Lung (tissue), 12 donors: ENCODE data around the gene TMEM121. TPM values are rescaled to one million over a fixed set of nuclear protein-coding genes. Genes with fewer than 3 reads are reported as not detected.
A peak's percentile ranks its signal among the peaks of the same experiment; 100 is the strongest.

ENCODE experiments used
- ATAC-seq: fragments of 200-7000 bp; cut with Tn5 transposase; one replicate; pipeline ENCODE4 v1.9.1; 2020; ENCODE audit warnings: moderate number of reproducible peaks; ENCODE audit not compliant: insufficient read depth, low FRiP score
- DNase-seq, 3 donors: peaks; one replicate each; pipeline ENCODE4 v3.0.0-alpha.2; 2013 to 2017
- H3K27ac ChIP-seq, 2 donors: one replicate each; pipeline ENCODE4 v1.5.1; 2013; ENCODE audit warnings: mild to moderate bottlenecking in 2 of 2, moderate library complexity in 2 of 2, control low read depth in 1 of 2, inconsistent platforms in 1 of 2, low read depth in 1 of 2, low read length in 1 of 2
- H3K27me3 ChIP-seq, 3 donors: one replicate each; pipeline ENCODE4 v1.5.1; 2013; ENCODE audit warnings: low read length in 2 of 3; ENCODE audit not compliant: control insufficient read depth in 3 of 3, insufficient read depth in 3 of 3
- H3K36me3 ChIP-seq, 4 donors: one replicate each; pipeline ENCODE4 v1.5.1; 2013; ENCODE audit warnings: low read length in 4 of 4, mild to moderate bottlenecking in 1 of 4, moderate library complexity in 1 of 4; ENCODE audit not compliant: control insufficient read depth in 4 of 4, insufficient read depth in 4 of 4
- H3K4me1 ChIP-seq, 5 donors: one replicate each; pipeline ENCODE4 v1.5.1; 2013; ENCODE audit warnings: low read length in 5 of 5, mild to moderate bottlenecking in 2 of 5, moderate library complexity in 1 of 5; ENCODE audit not compliant: control insufficient read depth in 5 of 5, insufficient read depth in 5 of 5
- H3K4me3 ChIP-seq: one replicate; pipeline ENCODE4 v1.5.1; 2013; ENCODE audit warnings: mild to moderate bottlenecking, control low read depth, moderate library complexity
- H3K9ac ChIP-seq, 2 donors: one replicate each; pipeline ENCODE4 v1.5.1; 2013; ENCODE audit warnings: low read length in 2 of 2, control low read depth in 1 of 2; ENCODE audit not compliant: insufficient read depth in 1 of 2
- H3K9me3 ChIP-seq, 4 donors: one replicate each; pipeline ENCODE4 v1.5.1; 2013; ENCODE audit warnings: low read length in 3 of 4, mild to moderate bottlenecking in 1 of 4, moderate library complexity in 1 of 4; ENCODE audit not compliant: control insufficient read depth in 4 of 4, insufficient read depth in 3 of 4
- WGBS, 2 donors: extraction: QIAGEN DNeasy Blood & Tissue Kit; methylation state at CpG; one replicate each; pipeline ENCODE4 v1.1.7; 2013; 5-methylcytosine and 5-hydroxymethylcytosine counted together
- polyA plus RNA-seq, 2 donors: library from polyadenylated mRNA; stranded (reverse); fragments of 200-250 nt; gene quantifications; one replicate each; pipeline ENCODE4 v1.2.1, GENCODE V29; 2013
- total RNA-seq, 2 donors: library from RNA; depleted of rRNA in 1 of 2; stranded (reverse); fragments of >200 nt in 1 of 2; gene quantifications; one replicate each; pipeline ENCODE4 v1.2.1, GENCODE V29; 2014 to 2021
- TF ChIP-seq, protein P1 (sequence below): IDR thresholded peaks from 2 replicates; pipeline ENCODE4 v1.5.1; 2012; ENCODE audit warnings: mild to moderate bottlenecking; ENCODE audit errors: control extremely low read depth, extremely low read depth
- donor health status: control.
- donor health status: control.
- donor health status: Bipolar disorder and iron deficiency.
- donor health status: healthy.
- donor health status: DM: yes; HTN: yes; CAD: no.

TMEM121 gene
- total and polyA plus RNA-seq, 4 donors = 1.1 to 5.4 (median 2.8) TPM

GRCh38 chr14:105483300-105484068 lies 42.9 kb upstream of the TMEM121 start:
- 69 to 80% methylated on average over 17 to 18 of the region's 18 CpGs for WGBS, 2 donors
- H3K9ac ChIP-seq = no peak overlapping the region
- DNase-seq (no peak), ATAC-seq (no peak)
- H3K27me3 ChIP-seq = peaks cover 0 to 10% (median 0%) of the 10 kb centered on the region in 3 donors
- peak overlapping the region; percentile 86 to 95 for H3K27ac ChIP-seq
- peaks cover 4 to 45% (median 41%) of the 10 kb centered on the region in 5 donors for H3K4me1 ChIP-seq
- H3K4me3 ChIP-seq = no peak overlapping the region
- TF ChIP-seq, protein P1, sequence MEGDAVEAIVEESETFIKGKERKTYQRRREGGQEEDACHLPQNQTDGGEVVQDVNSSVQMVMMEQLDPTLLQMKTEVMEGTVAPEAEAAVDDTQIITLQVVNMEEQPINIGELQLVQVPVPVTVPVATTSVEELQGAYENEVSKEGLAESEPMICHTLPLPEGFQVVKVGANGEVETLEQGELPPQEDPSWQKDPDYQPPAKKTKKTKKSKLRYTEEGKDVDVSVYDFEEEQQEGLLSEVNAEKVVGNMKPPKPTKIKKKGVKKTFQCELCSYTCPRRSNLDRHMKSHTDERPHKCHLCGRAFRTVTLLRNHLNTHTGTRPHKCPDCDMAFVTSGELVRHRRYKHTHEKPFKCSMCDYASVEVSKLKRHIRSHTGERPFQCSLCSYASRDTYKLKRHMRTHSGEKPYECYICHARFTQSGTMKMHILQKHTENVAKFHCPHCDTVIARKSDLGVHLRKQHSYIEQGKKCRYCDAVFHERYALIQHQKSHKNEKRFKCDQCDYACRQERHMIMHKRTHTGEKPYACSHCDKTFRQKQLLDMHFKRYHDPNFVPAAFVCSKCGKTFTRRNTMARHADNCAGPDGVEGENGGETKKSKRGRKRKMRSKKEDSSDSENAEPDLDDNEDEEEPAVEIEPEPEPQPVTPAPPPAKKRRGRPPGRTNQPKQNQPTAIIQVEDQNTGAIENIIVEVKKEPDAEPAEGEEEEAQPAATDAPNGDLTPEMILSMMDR = no peak
- no peaks in the 10 kb centered on the region for H3K9me3 ChIP-seq
- peaks cover 0 to 8% (median 0%) of the 10 kb centered on the region in 4 donors for H3K36me3 ChIP-seq

- WGBS, 2 donors = 66 to 75% methylated on average over 20 of the region's 20 CpGs
- peak in 1 of 3 donors; percentile 47 for DNase-seq
- Histone ChIP-seq H3K4me1 (peaks cover 4 to 54% (median 44%) of the 10 kb centered on the region in 5 donors), H3K36me3 (peaks cover 0 to 6% (median 0%) of the 10 kb centered on the region in 4 donors), H3K27ac (peak overlapping the region; percentile 24 to 91), H3K4me3 (no peak overlapping the region), H3K9ac (no peak overlapping the region), H3K9me3 (no peaks in the 10 kb centered on the region), H3K27me3 (peaks cover 0 to 10% (median 0%) of the 10 kb centered on the region in 3 donors)
- ATAC-seq = no peak
- TF ChIP-seq, protein P1 = no peak
Measured at GRCh38 chr14:105484069-105484996, 42.0 kb upstream of the TMEM121 start.

GRCh38 chr14:105484997-105485393 lies 41.4 kb upstream of the TMEM121 start:
- no peak overlapping the region for H3K4me3 ChIP-seq
- peak overlapping the region in 1 of 2 donors; percentile 91 for H3K27ac ChIP-seq
- peaks cover 4 to 59% (median 44%) of the 10 kb centered on the region in 5 donors for H3K4me1 ChIP-seq
- TF ChIP-seq, protein P1 = no peak
- no peaks in the 10 kb centered on the region for H3K9me3 ChIP-seq
- H3K9ac ChIP-seq = no peak overlapping the region
- 82 to 86% methylated on average over 16 of the region's 16 CpGs for WGBS, 2 donors
- H3K36me3 ChIP-seq = no peaks in the 10 kb centered on the region
- ATAC-seq = no peak
- DNase-seq = no peak
- peaks cover 0 to 10% (median 0%) of the 10 kb centered on the region in 3 donors for H3K27me3 ChIP-seq
